Measurements from ENCODE around the gene BCL3.
"Not testable (repeated sequence)": the region's sequence is repeated elsewhere in the genome, so short reads cannot be mapped to it uniquely, and the experiment has no call there.

Gene BCL3

DNA sequence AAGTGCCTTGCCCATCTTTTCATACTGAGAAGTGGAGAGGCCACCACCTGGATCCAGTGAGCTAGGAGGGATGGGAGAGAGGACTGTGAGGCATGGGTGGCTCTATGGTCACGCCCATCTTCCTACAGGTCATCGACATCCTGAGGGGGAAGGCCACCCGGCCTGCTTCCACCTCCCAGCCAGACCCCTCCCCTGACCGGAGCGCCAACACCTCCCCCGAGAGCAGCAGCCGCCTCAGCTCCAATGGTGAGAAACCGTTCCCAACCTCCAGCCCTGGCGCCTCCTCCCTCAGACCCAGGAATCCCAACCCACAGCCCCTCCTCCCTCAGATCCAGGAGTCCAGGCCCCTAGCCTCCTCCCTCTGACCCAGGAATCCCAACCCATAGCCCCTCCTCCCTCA, 10.1 kb downstream of the BCL3 start:
- no peak for DNase-seq (ENCODE audit: low spot score)

DNA sequence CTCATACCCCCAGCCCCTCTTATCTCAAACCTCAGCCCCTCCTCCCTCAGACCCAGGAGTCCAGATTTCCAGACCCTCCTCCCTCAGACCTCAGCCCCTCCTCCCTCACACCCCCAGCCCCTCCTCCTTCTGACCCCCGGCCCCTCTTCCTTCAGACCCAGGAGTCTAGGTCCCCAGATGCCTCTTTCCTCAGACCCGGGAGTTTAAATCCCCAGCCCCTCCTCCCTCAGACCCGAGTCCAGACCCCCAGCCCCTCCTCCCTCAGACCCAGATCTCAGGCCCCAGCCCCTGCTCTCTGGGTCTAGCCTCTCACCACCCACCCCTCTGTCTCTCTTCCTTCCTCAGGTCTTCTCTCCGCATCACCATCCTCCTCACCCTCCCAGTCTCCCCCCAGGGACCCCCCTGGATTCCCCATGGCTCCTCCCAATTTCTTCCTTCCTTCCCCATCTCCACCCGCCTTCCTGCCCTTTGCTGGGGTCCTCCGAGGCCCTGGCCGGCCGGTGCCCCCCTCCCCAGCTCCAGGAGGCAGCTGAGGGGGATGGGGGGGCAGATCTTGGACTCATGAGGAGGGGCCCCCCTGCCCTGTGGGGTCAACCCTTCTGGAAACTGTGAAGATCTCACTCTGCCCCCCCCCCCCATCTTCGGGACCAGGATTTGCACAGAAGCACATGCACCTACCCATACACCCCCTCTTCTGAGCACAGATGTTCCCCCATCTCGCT, 10.7 kb downstream of the BCL3 start:
- DNase-seq (ENCODE audit: low spot score): no peak

DNA sequence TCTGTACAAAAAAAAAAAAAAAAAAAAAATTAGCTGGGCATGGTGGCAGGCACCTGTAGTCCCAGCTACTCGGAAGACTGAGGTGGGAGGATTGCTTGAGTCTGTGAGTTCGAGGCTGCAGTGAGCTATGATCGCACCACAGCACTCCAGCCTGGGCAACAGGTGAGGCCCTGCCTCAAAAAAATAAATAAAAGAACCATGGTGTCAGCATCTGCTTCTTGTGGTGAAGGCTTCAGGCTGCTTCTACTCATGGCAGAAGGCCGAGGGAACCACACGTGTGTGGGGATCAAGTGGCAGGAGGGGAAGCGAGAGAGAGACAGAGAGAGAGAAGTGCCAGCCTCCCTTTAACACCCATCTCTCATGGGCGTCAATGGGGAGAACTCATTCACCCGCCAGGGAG, 13.5 kb downstream of the BCL3 start:
- DNase-seq (ENCODE audit: low spot score): no peak

DNA sequence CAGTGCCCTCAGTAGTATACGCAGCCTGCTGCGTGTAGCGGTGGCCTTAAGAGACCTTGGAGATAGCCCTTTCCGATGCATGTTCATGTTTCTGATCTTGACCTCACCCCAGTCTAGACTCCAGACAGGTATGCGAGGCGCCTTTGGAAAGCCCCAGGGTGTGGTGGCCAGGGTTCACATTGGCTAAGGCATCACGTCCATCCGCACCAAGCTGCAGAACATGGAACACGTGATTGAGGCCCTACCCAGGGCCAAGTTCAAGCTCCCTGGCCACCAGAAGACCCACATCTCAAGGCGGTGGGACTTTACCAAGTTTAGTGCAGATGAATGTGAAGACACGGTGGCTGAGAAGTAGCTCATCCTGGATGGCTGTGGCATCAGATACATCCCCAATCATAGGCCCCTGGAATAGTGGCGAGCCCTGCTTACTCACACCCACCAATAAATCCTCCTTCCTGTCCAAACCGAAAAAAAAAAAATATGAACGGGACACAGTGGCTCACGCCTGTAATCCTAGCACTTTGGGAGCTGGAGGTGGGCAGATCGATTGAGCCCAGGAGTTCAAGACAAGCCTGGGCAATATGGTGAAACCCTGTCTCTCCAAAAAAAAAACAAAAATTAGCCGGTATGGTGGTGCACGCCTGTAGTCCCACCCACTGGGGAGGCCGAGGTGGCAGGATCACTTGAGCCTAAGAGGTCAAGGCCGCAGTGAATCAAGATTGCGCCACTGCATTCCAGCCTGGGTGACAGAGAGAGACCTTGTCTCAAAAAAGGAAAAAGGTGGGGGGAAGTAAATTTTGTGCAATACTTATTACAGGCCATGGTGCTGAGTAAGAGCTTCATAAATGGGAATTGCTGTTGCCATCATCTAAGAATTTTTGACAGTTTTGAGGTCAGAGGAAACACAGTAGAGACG, 16.8 kb downstream of the BCL3 start:
- no peak for DNase-seq (ENCODE audit: low spot score)

DNA sequence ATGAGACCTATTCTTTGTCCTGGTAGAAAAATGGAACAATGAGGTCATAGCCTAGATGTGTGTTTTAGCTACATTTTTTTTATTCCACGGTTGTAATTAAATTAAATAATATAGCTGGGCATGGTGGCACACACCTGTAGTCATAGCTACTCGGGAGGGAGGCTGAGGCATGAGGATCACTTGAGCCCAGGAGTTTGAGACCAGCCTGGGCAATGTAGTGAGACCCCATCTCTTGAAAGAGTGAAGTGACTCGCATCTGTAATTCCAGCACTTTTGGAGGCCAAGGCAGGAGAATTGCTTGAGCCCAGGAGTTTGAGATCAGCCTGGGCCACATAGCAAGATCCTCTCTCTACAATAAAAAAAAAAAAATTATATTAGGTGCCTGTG, 17.4 kb downstream of the BCL3 start:
- no peak for DNase-seq (ENCODE audit: low spot score)

DNA sequence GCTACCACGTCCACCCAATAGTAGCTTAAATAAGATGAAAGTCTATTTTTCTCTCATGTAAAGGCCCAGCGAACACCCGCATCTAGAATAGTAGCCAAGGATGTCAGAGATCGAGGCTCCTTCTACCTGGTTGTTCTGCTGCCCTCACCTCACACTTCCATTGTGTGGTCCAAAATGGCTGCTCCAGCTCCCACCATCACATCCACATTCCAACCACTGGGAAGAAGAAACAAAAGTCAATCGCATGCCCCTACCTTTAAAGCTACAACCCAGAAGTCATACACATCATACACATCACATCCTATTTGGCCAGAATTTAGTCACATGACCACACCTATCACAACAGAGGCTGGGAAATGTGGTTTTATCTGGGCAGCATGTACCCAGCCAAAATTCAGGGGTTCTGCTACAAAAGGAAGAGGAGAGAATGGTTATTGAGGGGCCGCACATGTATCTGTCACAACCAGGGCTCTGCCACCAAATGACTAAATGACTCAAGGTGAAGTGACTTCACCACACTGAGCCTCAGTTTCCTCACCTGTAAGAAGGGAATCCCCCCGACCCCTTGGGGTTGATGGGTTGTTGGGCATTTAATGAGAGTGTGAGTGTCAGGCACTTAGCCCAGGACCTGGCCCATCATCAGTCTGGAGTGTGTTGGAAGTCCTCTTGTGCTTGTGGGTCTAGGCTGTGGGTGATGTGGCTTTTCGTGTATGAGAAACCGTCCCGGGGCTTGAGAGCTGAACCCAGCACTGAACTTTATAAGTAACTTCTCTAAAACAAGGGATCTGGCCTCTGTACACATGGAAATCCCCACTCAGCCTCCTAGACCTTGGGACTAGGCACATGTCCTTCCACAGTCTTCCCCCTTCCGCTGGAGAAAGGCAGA, 19.0 kb downstream of the BCL3 start:
- no peak for DNase-seq (ENCODE audit: low spot score)

DNA sequence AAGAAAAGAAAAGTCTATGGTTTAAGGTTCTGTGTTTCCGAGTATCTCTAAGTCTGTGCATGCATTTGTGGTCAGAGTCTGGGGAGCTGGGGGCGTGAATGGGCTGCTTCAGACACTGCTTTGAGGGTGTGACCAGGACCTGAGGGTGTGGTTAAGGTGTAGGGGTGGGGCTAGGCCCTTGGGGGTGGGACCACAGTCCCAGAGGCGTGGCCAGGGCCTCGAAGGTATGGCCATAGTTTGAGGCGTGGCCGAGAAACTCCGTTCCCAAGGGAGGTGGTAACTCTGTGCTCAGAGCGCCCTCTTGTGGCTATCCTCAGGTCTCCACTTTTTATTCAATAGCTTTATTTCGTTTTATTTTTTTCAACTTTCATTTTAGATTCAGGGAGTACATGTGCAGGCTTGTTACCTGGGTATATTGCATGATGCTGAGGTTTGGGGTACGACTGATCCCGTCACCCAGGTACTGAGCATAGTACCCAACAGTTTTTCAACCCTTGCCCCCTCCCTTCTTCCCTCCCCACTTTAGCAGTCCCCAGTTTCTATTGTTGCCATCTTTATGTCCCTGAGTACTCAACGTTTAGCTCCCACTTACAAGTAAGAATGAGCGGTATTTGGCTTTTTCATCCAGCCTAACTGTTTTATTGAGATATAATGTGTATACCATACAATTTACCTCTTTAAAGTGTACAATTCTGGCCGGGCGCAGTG, 22.2 kb downstream of the BCL3 start:
- peak; percentile 92 for DNase-seq (ENCODE audit: low spot score)

DNA sequence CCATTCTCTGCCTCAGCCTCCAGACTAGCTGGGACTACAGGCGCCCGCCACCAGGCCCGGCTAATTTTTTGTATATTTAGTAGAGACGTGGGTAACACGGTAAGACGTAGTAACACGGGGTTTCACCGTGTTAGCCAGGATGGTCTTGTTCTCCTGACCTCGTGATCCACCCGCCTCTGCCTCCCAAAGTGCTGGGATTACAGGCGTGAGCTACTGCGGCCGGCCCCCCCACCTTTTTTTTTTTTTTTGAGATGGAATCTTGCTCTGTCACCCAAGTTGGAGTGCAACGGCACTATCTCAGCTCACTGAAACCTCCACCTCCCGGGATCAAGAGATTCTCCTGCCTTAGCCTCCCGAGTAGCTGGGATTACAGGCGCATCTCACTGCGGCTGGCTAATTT, 23.6 kb downstream of the BCL3 start:
- not testable (repeated sequence) for DNase-seq (ENCODE audit: low spot score)

DNA sequence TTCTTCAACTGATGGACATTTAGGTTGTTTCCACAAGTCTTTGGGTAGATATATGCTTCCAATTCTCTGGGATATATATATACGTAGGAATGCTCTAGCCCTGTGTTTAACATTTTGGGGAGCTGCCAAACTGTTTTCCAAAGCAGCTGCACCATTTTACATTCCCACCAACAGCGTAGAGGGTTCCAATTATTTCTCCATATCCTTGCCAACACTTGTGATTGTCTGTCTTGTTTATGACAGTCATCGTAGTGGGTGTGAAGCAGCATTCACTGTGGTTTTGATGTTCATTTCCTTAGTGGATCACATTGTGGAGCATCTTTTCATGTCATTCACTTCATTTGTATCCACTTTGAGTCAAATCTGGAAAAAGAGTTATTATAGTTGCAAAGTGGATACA, 24.5 kb downstream of the BCL3 start:
- no peak for DNase-seq (ENCODE audit: low spot score)

DNA sequence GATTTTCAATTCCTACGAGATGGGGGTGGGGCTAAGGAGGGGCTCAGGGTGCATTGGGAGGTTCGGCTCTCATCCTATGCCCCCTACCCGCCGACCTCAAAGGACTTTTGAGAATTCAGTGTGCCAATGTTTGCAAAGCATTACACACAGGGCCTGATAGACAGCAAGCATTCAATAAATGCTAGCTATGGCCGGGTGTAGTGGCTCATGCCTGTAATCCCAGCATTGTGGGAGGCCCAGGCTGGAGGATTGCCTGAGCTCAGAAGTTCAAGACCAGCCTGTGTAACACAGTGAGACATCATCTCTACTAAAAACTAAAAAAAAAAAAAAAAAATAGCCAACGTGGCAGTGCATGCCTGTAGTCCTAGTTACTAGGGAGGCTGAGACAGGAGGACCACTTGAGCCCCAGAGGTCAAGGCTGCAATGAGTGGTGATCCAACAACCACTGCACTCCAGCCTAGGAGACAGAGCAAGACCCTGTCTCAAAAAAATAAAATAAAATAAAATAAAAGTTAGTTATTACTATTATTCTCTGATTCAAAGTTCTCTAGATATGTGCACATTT, 27.2 kb downstream of the BCL3 start:
- no peak for DNase-seq (ENCODE audit: low spot score)

DNA sequence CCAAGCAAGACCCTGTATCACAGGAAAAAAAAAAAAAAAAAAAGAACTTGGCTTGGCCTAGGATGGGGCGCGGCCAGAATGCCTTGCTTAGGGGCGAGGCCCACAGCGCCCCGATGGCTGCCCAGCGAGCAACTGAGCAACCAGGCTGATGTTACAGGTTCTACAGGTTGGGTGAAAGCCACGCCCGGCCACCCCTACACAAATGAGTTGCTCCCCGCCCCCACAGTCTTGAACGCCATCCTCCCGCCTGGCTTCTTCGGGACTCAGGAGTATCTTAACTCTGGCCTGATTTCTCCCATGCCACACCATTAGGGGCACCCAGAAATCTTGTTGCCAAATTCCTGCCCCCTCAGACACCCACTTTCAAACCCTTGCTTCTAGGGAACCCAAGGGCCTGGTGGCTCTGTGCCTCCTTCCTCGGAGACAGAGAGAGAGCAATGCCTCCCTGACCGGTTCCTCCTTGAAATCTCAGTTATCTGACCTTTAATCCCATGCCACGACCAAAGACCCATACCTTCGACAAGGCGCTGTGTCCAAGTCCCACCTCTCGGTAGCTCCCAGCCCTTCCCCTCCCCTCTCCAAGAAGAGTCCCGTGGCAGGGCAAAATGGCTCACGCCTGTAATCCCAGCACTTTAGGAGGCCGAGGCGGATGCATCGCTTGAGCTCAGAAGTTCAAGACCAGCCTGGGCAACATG, 28.0 kb downstream of the BCL3 start:
- DNase-seq (ENCODE audit: low spot score): no peak

GRCh38 chr19:44777715-44778347, 29.3 kb downstream of the BCL3 start, which contains the start of gene CBLC:
TSS of gene CBLC (plus strand) at chr19:44777890. CDS start at chr19:44777932, 42 bp downstream.
- no peak for DNase-seq (ENCODE audit: low spot score)

DNA sequence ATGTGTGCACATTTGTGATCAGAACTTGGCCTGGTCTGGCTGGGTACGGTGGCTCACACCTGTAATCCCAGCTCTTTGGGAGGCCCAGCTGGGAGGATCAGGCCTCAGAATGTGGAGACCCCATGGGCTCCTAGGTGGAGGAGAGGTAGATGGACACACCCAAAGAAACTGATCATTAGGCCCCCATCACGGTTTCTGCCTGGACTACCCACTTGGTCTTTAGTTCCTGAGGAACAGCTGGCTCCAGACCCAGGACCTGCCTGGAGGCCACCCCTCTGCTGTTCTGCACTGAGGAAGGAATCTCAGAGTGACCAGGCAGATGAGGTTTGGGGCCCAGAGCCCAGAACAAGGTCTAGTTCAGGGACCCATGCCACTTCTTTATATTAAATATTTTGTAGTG, 30.6 kb downstream of the BCL3 start:
- DNase-seq (ENCODE audit: low spot score): no peak

GRCh38 chr19:44781694-44782093, 33.2 kb downstream of the BCL3 start:
- DNase-seq (ENCODE audit: low spot score): not testable (repeated sequence)

GRCh38 chr19:44782729-44783128, 34.2 kb downstream of the BCL3 start:
- DNase-seq (ENCODE audit: low spot score): no peak

DNA sequence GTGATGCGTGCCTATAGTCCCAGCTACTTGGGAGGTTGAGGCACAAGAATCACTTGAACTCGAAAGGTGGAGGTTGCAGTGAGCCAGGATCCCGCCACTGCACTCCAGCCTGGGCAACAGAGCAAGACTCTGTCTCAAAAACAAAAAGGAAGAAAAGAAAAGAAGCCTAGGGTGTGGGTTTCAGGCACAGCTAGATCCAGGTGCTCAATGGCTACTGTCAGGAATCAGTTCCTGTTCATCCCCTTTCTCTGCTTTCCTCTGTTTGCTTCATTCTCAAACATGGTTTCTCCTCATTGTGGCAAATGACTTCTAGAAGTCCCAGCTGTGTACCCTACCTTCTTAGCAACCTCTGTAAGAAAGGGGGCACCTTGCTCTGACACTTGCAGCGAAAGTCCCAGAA, 35.0 kb downstream of the BCL3 start:
- no peak for DNase-seq (ENCODE audit: low spot score)

- DNase-seq (ENCODE audit: low spot score): no peak
Measured at GRCh38 chr19:44785271-44785670, 36.8 kb downstream of the BCL3 start.

GRCh38 chr19:44785993-44786392, 37.5 kb downstream of the BCL3 start:
- no peak for DNase-seq (ENCODE audit: low spot score)

GRCh38 chr19:44788971-44789370, 40.5 kb downstream of the BCL3 start:
- no peak for DNase-seq (ENCODE audit: low spot score)

DNA sequence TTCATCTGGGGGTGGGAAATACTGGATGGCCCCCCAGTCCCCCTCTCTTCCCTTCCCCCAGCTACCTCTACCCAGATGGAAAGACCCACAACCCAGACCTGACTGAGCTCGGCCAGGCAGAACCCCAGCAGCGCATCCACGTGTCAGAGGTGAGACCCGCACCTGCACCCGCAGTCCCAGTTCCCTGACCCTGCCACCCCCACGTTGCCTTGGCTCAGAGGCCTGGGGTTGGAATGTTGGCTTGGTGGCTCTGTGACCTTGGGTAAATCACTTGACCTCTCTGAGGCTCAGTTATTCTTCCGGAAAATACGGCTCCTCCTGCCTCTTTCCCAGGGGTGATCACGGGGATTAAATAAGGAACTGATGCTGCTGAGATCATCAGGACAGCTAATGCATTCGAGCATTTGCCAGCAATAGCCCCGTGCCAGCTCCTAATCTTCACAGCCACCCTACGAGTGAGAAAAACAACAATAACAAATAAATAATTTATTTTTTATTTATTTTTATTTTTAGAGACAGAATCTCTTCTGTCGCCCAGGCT, 41.5 kb downstream of the BCL3 start:
- no peak for DNase-seq (ENCODE audit: low spot score)

Data from kidney capillary endothelial cell (primary cell).